Stomach (tissue), 4 donors: ENCODE data around the gene STUM.

Experiments used
- EP300 ChIP-seq: sonication (generic); formaldehyde crosslinking; IDR thresholded peaks from one replicate; pipeline ENCODE4 v1.6.1; 2017; ENCODE audit warnings: antibody characterized with exemption
- POLR2AphosphoS5 ChIP-seq, 3 donors: sonication (generic); formaldehyde crosslinking; IDR thresholded peaks; one replicate each; pipeline ENCODE4 v1.6.1; 2016; ENCODE audit warnings: antibody characterized with exemption in 3 of 3
- TF ChIP-seq, protein P1 (sequence below), 7 experiments: fragments of 450-650 bp in 4 of 7; fragments of 200-600 bp in 3 of 7; sonication (generic) in 3 of 7; IDR thresholded peaks; one replicate each; pipeline ENCODE4 v1.5.1; 2016 to 2019; ENCODE audit warnings: antibody characterized with exemption in 7 of 7, control low read depth in 2 of 7, mild to moderate bottlenecking in 1 of 7

DNA sequence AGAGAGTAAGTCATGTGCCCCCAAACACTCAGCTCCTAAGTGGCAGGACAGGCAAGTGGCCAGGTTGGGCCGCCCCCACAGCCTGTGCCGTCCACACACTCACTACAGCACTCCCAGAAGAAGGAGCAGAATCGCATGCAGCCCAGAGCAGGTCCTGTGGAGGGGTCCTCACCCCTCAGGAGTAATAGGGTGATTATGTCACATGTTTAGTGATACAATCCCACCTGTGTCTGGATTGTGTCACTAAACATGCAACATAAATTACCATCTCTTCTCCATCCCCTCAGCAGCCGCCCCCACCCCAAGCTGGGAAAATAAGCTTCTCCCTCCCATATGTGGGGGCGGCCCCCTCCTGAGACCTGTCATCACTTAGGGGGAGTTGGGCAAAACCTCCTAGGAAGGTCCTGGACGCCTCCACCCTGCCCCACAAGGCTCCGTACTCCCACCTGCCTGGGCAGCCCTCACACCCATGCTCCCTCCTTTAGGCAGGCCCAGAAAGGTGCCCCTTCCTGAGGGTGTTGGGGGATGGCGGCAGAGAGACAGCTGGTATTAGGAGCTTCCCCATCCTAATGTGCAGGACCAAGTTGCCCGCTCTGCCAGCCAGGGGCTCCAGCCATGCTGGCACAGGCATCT, 56.9 kb downstream of the STUM start:
- TF ChIP-seq, protein P1, sequence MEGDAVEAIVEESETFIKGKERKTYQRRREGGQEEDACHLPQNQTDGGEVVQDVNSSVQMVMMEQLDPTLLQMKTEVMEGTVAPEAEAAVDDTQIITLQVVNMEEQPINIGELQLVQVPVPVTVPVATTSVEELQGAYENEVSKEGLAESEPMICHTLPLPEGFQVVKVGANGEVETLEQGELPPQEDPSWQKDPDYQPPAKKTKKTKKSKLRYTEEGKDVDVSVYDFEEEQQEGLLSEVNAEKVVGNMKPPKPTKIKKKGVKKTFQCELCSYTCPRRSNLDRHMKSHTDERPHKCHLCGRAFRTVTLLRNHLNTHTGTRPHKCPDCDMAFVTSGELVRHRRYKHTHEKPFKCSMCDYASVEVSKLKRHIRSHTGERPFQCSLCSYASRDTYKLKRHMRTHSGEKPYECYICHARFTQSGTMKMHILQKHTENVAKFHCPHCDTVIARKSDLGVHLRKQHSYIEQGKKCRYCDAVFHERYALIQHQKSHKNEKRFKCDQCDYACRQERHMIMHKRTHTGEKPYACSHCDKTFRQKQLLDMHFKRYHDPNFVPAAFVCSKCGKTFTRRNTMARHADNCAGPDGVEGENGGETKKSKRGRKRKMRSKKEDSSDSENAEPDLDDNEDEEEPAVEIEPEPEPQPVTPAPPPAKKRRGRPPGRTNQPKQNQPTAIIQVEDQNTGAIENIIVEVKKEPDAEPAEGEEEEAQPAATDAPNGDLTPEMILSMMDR (IDR thresholded peaks at IDR 0.05): no peak
- no peak for TF ChIP-seq POLR2AphosphoS5 (IDR thresholded peaks at IDR 0.05)
- no peak for TF ChIP-seq EP300
